GM12878 (cell line): ENCODE results near the gene FBXL15. TPM values are rescaled to one million over a fixed set of nuclear protein-coding genes. Genes with fewer than 3 reads are reported as not detected.

Experiments
- ATAC-seq: fragments of 200-7000 bp; cut with Tn5 transposase; 3 replicates; pipeline ENCODE4 v1.9.1; 2020; ENCODE audit warnings: mild to moderate bottlenecking, moderate library complexity
- BruUV-seq: library from RNA; stranded (reverse); fragments of 400-500 nt; replicated peaks from 2 replicates; lab custom pipeline; 2021; lab: Mats Ljungman, UMichigan
- CTCF ChIA-PET: fragments of 300-600 bp; sonication (Branson Sonifier 250); formaldehyde crosslinking; extraction: SDS; loops from one replicate; lab custom pipeline; 2021; ENCODE audit warnings: inconsistent platforms; lab: Yijun Ruan, JAX
- POLR2A ChIA-PET: fragments of 350-600 bp; formaldehyde crosslinking; extraction: SDS; loops from one replicate; lab custom pipeline; 2021; ENCODE audit warnings: inconsistent platforms; lab: Charles Lee
- RAD21 ChIA-PET: fragments of 300-600 bp; sonication (Branson Sonifier 250); formaldehyde crosslinking; loops from one replicate; lab custom pipeline; 2023; ENCODE audit warnings: antibody characterized with exemption; ENCODE audit not compliant: unreplicated experiment; lab: Charles Lee
- SMC1A ChIA-PET: fragments of 300-600 bp; sonication (Branson Sonifier 250); formaldehyde crosslinking; loops from one replicate; lab custom pipeline; 2023; ENCODE audit not compliant: unreplicated experiment, uncharacterized antibody; lab: Charles Lee
- DNase-seq: peaks from one replicate; pipeline ENCODE4 v3.0.0-alpha.2; 2011; ENCODE audit warnings: low read depth, low spot score
- FAIRE-seq: peaks from 3 replicates; lab custom pipeline; 2011; peaks lifted over from hg19 to GRCh38; lab: Jason Lieb, UNC
- H2AFZ ChIP-seq: 2 replicates; pipeline ENCODE4 v1.6.0; 2011; ENCODE audit warnings: low read depth, low read length, control low read depth; ENCODE audit not compliant: control insufficient read depth
- H3K27ac ChIP-seq: 2 replicates; pipeline ENCODE4 v1.5.1; 2011; ENCODE audit warnings: control low read depth; ENCODE audit not compliant: control insufficient read depth, insufficient read depth
- H3K27me3 ChIP-seq, 2 experiments: replicated peaks in 1 of 2; 2 replicates each; pipeline versions ENCODE4 v1.6.0 to v1.6.1; 2011; ENCODE audit warnings: low read length in 1 of 2; ENCODE audit not compliant: control insufficient read depth in 2 of 2, insufficient read depth in 2 of 2
- H3K36me3 ChIP-seq, 2 experiments: 2 replicates each; pipeline ENCODE4 v1.5.1; 2011; ENCODE audit warnings: low read length in 1 of 2; ENCODE audit not compliant: control insufficient read depth in 2 of 2, insufficient read depth in 2 of 2
- H3K4me1 ChIP-seq: 2 replicates; pipeline ENCODE4 v1.6.1; 2011; ENCODE audit warnings: mild to moderate bottlenecking, low read length, moderate library complexity, mixed read lengths; ENCODE audit not compliant: control insufficient read depth, insufficient read depth
- H3K4me2 ChIP-seq: 2 replicates; pipeline ENCODE4 v1.6.0; 2011; ENCODE audit warnings: control low read depth; ENCODE audit not compliant: control insufficient read depth, insufficient read depth
- H3K4me3 ChIP-seq: fragments of 200-600 bp; sonication (generic); 2 replicates; pipeline ENCODE4 v1.5.1; 2016
- H3K79me2 ChIP-seq: 2 replicates; pipeline ENCODE4 v1.6.0; 2011; ENCODE audit warnings: low read length; ENCODE audit not compliant: control insufficient read depth, insufficient read depth
- H3K9ac ChIP-seq: 2 replicates; pipeline ENCODE4 v1.8.0; 2011; ENCODE audit warnings: low read length, control low read depth, mixed read lengths; ENCODE audit not compliant: control insufficient read depth, insufficient read depth
- H3K9me3 ChIP-seq: replicated peaks from 3 replicates; pipeline ENCODE4 v1.5.1; 2011; ENCODE audit warnings: mild to moderate bottlenecking, low read length; ENCODE audit not compliant: control insufficient read depth, insufficient read depth
- H4K20me1 ChIP-seq: 2 replicates; pipeline ENCODE4 v1.6.0; 2011; ENCODE audit not compliant: control insufficient read depth, insufficient read depth
- CHD1 ChIP-seq: IDR thresholded peaks from 2 replicates; pipeline ENCODE4 v1.6.1; 2012; ENCODE audit warnings: low read depth, low read length, improper control_type of control experiment
- EP300 ChIP-seq, 2 experiments: fragments of 150-350 bp in 1 of 2; IDR thresholded peaks; 2 replicates each; pipeline ENCODE4 v1.6.1; 2011 to 2012; ENCODE audit warnings: low read depth in 2 of 2, low read length in 2 of 2, borderline replicate concordance in 1 of 2, improper control_type of control experiment in 1 of 2, inconsistent platforms in 1 of 2; ENCODE audit not compliant: control insufficient read depth in 1 of 2
- ESRRA ChIP-seq: IDR thresholded peaks from 2 replicates; pipeline ENCODE4 v1.6.1; 2012; ENCODE audit warnings: mild to moderate bottlenecking, low read length, improper control_type of control experiment
- EZH2 ChIP-seq: IDR thresholded peaks from 2 replicates; pipeline ENCODE4 v1.6.1; 2012; ENCODE audit warnings: low read depth, mild to moderate bottlenecking, control low read depth, inconsistent platforms, low read length, borderline replicate concordance; ENCODE audit not compliant: control insufficient read depth
- GATAD2B ChIP-seq: fragments of 450-650 bp; conservative IDR thresholded peaks from 2 replicates; pipeline ENCODE4 v1.6.1; 2017; ENCODE audit warnings: low read depth, mild to moderate bottlenecking, moderate library complexity
- KDM1A ChIP-seq: fragments of 200-600 bp; sonication (generic); IDR thresholded peaks from 2 replicates; pipeline ENCODE4 v1.6.1; 2016; ENCODE audit warnings: borderline replicate concordance
- MXI1 ChIP-seq: fragments of 150-350 bp; IDR thresholded peaks from 2 replicates; pipeline ENCODE4 v1.6.1; 2011; ENCODE audit warnings: low read depth, mild to moderate bottlenecking, inconsistent platforms, low read length, improper control_type of control experiment
- NBN ChIP-seq: fragments of 450-650 bp; IDR thresholded peaks from 2 replicates; pipeline ENCODE4 v1.6.1; 2016
- NR2C2 ChIP-seq: IDR thresholded peaks from 2 replicates; pipeline ENCODE4 v1.6.1; 2011; ENCODE audit warnings: borderline replicate concordance, low read depth; ENCODE audit not compliant: control insufficient read depth, insufficient read length
- POLR2AphosphoS2 ChIP-seq: IDR thresholded peaks from 2 replicates; pipeline ENCODE4 v1.6.1; 2011; ENCODE audit warnings: low read depth, mild to moderate bottlenecking, low read length, improper control_type of control experiment, moderate library complexity
- PRDM15 ChIP-seq: fragments of 450-650 bp; formaldehyde crosslinking; IDR thresholded peaks from 2 replicates; pipeline ENCODE4 v1.4.0; 2020; ENCODE audit warnings: mild to moderate bottlenecking, moderate library complexity
- RB1 ChIP-seq: fragments of 450-650 bp; formaldehyde crosslinking; IDR thresholded peaks from 2 replicates; pipeline ENCODE4 v1.6.1; 2017; ENCODE audit warnings: mild to moderate bottlenecking, borderline replicate concordance
- SIX5 ChIP-seq: IDR thresholded peaks from 2 replicates; pipeline ENCODE4 v1.6.1; 2011; ENCODE audit warnings: mild to moderate bottlenecking, low read depth, low read length, moderate library complexity; ENCODE audit not compliant: severe bottlenecking
- SMAD1 ChIP-seq: fragments of 450-650 bp; IDR thresholded peaks from 2 replicates; pipeline ENCODE4 v1.6.1; 2018; ENCODE audit warnings: mild to moderate bottlenecking, low read depth; ENCODE audit not compliant: partially characterized antibody
- SRF ChIP-seq, 2 experiments: IDR thresholded peaks; 2 replicates each; pipeline ENCODE4 v1.6.1; 2011; ENCODE audit warnings: low read depth in 2 of 2, low read length in 2 of 2, mild to moderate bottlenecking in 1 of 2, moderate library complexity in 1 of 2
- SUZ12 ChIP-seq: fragments of 200-600 bp; sonication (generic); IDR thresholded peaks from one replicate; pipeline ENCODE4 v1.6.1; 2018; ENCODE audit warnings: antibody characterized with exemption, mild to moderate bottlenecking; ENCODE audit not compliant: unreplicated experiment
- ZNF207 ChIP-seq: fragments of 450-650 bp; IDR thresholded peaks from 2 replicates; pipeline ENCODE4 v1.6.1; 2014; ENCODE audit warnings: antibody characterized with exemption, mild to moderate bottlenecking, borderline replicate concordance
- ZNF622 ChIP-seq: fragments of 450-650 bp; IDR thresholded peaks from 2 replicates; pipeline ENCODE4 v1.6.1; 2017; ENCODE audit warnings: mild to moderate bottlenecking, inconsistent platforms
- WGBS: methylation state at CpG from one replicate; pipeline ENCODE4 v1.1.6; 2016; ENCODE audit warnings: low lambda C conversion rate; ENCODE audit not compliant: insufficient replicate concordance, insufficient coverage; ENCODE audit errors: missing lambda C conversion rate; 5-methylcytosine and 5-hydroxymethylcytosine counted together
- in situ Hi-C: fragments of 300-500 bp; cut with MboI; formaldehyde crosslinking; loops from 9 replicates; pipeline ENCODE4 v1.14.3; 2018; ENCODE audit warnings: mixed read lengths
- intact Hi-C: fragments of 100-400 bp; cut with micrococcal nuclease; formaldehyde crosslinking; loops from one replicate; pipeline ENCODE4 v1.14.2; 2022; ENCODE audit not compliant: unreplicated experiment
- polyA plus RNA-seq, 11 experiments: library from polyadenylated mRNA; depleted of rRNA in 4 of 11; unstranded in 6 of 11; stranded (reverse) in 5 of 11; fragments of >200 nt; fragmentation: Nextera tagmentation in 4 of 11; fragmentation: Illumina TruSeq in 1 of 11; extraction: Ambion mirVana in 4 of 11; extraction: Trizol in 1 of 11; gene quantifications; 1 replicate in 1 of 11; 2 replicates in 10 of 11; pipeline versions ENCODE4 v1.2.1 to v1.2.3, GENCODE V29; 2011 to 2016; ENCODE audit warnings: inconsistent platforms in 2 of 11, missing spikeins in 2 of 11, low read depth in 1 of 11
- total RNA-seq, 4 experiments: library from RNA; depleted of rRNA in 3 of 4; stranded (reverse); fragments of >200 nt in 3 of 4; fragmentation: Illumina TruSeq in 1 of 4; extraction: Trizol in 1 of 4; gene quantifications; 2 replicates each; pipeline versions ENCODE4 v1.2.1 to v1.2.3, GENCODE V29; 2013 to 2021

FBXL15 gene
- total and polyA plus RNA-seq, 10 of the 15 experiments (the other 5 are each of a cell fraction or from before 2014, with no cell fraction given) = 0.13 to 21.3 (median 7.9) TPM

GRCh38 chr10:102438374-102438773 lies 17.7 kb downstream of the FBXL15 start (continued):
- TF ChIP-seq EZH2 = no peak
- no peak for TF ChIP-seq SIX5
- TF ChIP-seq POLR2AphosphoS2 = no peak
- no peak for TF ChIP-seq NBN
- TF ChIP-seq CHD1 = no peak
- no peak for TF ChIP-seq SUZ12
- no peak for TF ChIP-seq ESRRA
- TF ChIP-seq ZNF622 = no peak
- TF ChIP-seq EP300 (IDR thresholded peaks at IDR 0.05; ENCODE audit: borderline replicate concordance in 1 of 2, control insufficient read depth in 1 of 2, low read depth in 2 of 2, low read length in 2 of 2) = no peak
- no peak for TF ChIP-seq SMAD1

- ChIA-PET SMC1A (no interaction called here), POLR2A (no interaction called here), CTCF (no interaction called here), RAD21 (no interaction called here)
- Histone ChIP-seq H3K36me3 (no peaks in the 10 kb centered on the region), H3K79me2 (no peaks in the 10 kb centered on the region; the same call in 1 of the 2 replicates), H3K9ac (no peak overlapping the region), H3K4me2 (no peak overlapping the region), H3K4me3 (no peak overlapping the region), H3K9me3 (no peaks in the 10 kb centered on the region), H4K20me1 (no peaks in the 10 kb centered on the region), H2AFZ (no peak overlapping the region), H3K27me3 (no peaks in the 10 kb centered on the region), H3K27ac (no peak overlapping the region), H3K4me1 (peaks cover 5% of the 10 kb centered on the region)
- no peak for ATAC-seq
- in situ Hi-C loops (no loop called here), intact Hi-C loops (no loop called here)
- 21% methylated on average over 2 of the region's 2 CpGs for WGBS
- no peak for FAIRE-seq
- no peak for DNase-seq
- no TSS peak for BruUV-seq
- TF ChIP-seq KDM1A (no peak), GATAD2B (no peak), RB1 (no peak), MXI1 (no peak), SIX5 (no peak), SRF (IDR thresholded peaks at IDR 0.05; ENCODE audit: low read depth in 2 of 2, low read length in 2 of 2) (no peak), NR2C2 (no peak), PRDM15 (CRISPR knock-in tag) (no peak), EZH2 (no peak), ZNF207 (no peak), SMAD1 (no peak)
- TF ChIP-seq, all 136 proteins: peak for 0
These were observed 24.2 kb downstream of the FBXL15 start for GRCh38 chr10:102444851-102445250.
